BLaER1 (cell line): ENCODE data around the gene ELAVL2.

Experiments
- H3K27ac ChIP-seq: shearing (Covaris generic); formaldehyde crosslinking; 2 replicates; pipeline ENCODE4 v1.8.1; 2022
- H3K27me3 ChIP-seq: shearing (Covaris generic); formaldehyde crosslinking; 2 replicates; pipeline ENCODE4 v1.8.1; 2022
- H3K36me3 ChIP-seq: shearing (Covaris generic); formaldehyde crosslinking; 2 replicates; pipeline ENCODE4 v1.8.1; 2022
- H3K4me1 ChIP-seq: shearing (Covaris generic); formaldehyde crosslinking; 2 replicates; pipeline ENCODE4 v1.8.1; 2022
- H3K4me2 ChIP-seq: shearing (Covaris generic); formaldehyde crosslinking; 2 replicates; pipeline ENCODE4 v1.8.1; 2022
- H3K4me3 ChIP-seq: shearing (Covaris generic); formaldehyde crosslinking; 2 replicates; pipeline ENCODE4 v1.8.1; 2022
- H3K9ac ChIP-seq: shearing (Covaris generic); formaldehyde crosslinking; 2 replicates; pipeline ENCODE4 v1.8.1; 2022
- H3K9me3 ChIP-seq: shearing (Covaris generic); formaldehyde crosslinking; 2 replicates; pipeline ENCODE4 v1.8.1; 2022
- H4K20me1 ChIP-seq: shearing (Covaris generic); formaldehyde crosslinking; 2 replicates; pipeline ENCODE4 v1.8.1; 2022
- Cebpa-rat ChIP-seq: shearing (Covaris generic); IDR thresholded peaks from 2 replicates; pipeline ENCODE4 v1.8.1; 2022

ELAVL2 gene

DNA sequence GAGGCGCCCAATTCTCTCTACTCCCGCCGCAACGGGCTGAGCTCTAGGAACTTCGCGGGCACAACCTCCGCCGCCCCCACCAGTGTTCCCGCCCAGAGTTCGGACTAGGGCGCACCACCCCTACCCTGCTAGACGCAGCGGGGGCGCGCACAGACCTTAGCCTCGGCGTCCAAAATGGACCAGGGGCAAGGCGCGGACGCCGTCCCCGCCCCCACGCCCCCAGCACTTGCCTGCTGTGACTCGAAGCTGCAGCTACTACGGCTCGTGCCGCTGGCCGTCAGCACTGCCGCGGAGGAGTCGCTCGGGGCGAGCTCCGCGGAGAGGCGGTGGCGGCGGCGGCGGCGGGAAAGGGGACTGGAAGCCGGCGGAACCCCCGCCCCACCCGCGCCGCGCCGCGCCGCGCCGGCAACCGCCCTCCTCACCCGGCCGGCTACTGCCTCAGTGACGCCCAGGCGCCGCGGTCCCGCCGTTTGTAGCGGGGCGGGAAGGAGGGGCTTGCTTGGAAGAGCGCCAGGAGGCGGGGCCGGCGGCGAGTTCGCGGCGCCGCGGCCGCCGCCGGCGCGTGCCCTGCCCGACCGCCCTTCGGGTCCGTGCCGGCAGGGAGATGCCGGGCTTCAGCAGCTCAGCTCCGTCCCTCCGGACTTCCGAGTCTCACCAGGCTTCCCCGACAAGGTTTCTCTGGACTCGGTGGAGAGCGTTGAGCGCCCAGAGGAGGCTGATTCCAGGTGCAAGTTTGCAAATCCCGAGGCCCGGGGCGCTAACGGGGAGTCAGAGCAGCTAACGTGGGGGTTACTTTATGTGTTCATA, 4.5 kb downstream of the ELAVL2 start:
- Histone ChIP-seq H3K9me3 (peaks cover 37% of the 10 kb centered on the region), H3K9ac (no peak overlapping the region), H3K27ac (no peak overlapping the region), H3K4me2 (no peak overlapping the region), H3K4me3 (no peak overlapping the region), H3K4me1 (no peaks in the 10 kb centered on the region), H3K27me3 (no peaks in the 10 kb centered on the region), H3K36me3 (no peaks in the 10 kb centered on the region), H4K20me1 (no peaks in the 10 kb centered on the region)
- TF ChIP-seq Cebpa-rat: no peak

DNA sequence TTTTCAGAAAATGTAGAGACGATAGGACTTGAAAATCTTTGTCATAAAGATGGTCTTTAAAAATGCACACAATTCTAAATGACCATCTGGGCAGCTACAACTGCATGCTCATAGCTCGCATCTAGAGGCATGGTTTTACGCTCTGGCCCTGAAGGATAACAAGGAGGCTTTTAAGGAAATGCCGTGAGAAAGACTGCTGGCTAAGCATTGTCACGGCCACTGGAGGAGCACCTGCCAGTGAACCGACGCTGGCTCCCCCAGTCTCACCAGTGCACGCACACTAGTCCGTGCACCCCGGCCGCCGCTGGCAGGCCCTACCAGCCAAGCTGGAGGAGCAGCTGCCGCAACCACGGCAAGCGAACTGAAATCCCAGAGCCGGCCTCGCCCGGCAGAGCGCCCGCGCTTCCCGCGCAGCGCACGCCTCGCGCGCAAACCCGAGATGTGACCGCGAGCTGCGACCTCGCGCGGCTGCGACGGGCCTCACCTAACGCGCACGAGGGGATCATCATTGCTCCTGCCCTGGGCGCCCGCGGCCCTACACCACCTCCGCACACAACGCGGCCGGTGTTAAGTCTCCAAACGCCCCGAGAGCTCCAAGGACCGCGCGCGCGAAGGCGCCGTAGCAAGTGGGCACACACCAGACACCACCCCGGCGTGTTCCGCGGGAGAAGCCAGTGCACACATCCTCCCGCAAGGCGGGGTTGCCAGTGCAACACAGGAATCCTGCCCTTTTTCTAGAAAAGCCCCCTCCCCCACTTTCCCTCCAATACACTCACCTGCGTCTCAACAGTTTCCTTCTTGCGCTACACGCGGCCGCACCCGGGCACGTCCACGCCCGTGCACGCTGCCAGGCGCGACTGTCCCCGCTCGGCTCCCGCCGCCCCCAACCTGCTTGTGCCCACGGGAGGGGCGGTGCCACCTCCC, 5.3 kb downstream of the ELAVL2 start:
- no peaks in the 10 kb centered on the region for H3K36me3 ChIP-seq
- peaks cover 37% of the 10 kb centered on the region for H3K9me3 ChIP-seq
- no peak overlapping the region for H3K27ac ChIP-seq
- TF ChIP-seq Cebpa-rat: no peak
- H3K4me2 ChIP-seq: no peak overlapping the region
- no peaks in the 10 kb centered on the region for H4K20me1 ChIP-seq
- no peaks in the 10 kb centered on the region for H3K4me1 ChIP-seq
- H3K27me3 ChIP-seq: no peaks in the 10 kb centered on the region
- no peak overlapping the region for H3K4me3 ChIP-seq
- H3K9ac ChIP-seq: no peak overlapping the region

DNA sequence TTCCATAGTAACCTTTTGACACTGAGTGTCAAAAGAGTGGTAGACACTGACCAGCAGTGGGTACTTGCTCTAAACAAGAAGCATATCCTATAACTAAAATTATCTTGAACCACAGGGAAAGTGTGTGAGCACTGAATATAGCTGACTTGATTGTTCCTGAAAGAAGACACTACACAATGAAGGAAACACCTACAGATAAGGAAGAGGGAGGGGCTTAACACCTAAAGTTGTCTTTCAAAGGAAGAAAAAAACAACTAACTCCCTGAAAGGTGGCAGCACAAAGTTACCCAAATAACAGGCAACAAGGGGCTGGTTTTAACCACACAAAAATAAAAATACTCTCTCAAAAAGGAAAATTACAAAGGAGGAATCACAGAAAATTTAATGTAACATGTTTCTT, 6.6 kb downstream of the ELAVL2 start:
- Histone ChIP-seq H3K27me3 (no peaks in the 10 kb centered on the region), H3K9ac (no peak overlapping the region), H3K9me3 (peaks cover 37% of the 10 kb centered on the region), H3K36me3 (no peaks in the 10 kb centered on the region), H3K4me3 (no peak overlapping the region), H3K4me1 (no peaks in the 10 kb centered on the region), H3K27ac (no peak overlapping the region), H4K20me1 (no peaks in the 10 kb centered on the region), H3K4me2 (no peak overlapping the region)
- no peak for TF ChIP-seq Cebpa-rat

DNA sequence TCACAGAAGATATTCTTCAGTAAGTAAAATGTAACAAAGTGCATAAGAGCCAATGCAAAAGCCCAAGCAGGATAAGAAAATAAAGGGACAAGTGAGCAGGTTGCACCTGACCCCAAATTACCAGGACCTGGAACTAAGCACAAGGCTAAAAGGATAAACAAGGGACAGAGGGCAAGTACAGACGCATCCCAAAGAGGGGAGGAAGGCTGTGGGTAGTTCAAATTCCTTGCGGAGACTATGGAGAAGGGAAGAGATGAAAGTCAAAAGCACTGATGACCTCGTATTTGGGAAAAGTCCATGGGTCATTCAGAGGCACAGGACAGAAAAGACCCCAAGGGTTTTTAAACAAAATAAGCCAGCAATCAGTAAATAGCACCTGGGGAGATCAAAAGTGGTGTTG, 11.8 kb downstream of the ELAVL2 start:
- H3K4me2 ChIP-seq: no peak overlapping the region
- H3K27ac ChIP-seq: no peak overlapping the region
- no peaks in the 10 kb centered on the region for H4K20me1 ChIP-seq
- H3K9me3 ChIP-seq: no peaks in the 10 kb centered on the region
- H3K36me3 ChIP-seq: no peaks in the 10 kb centered on the region
- no peaks in the 10 kb centered on the region for H3K4me1 ChIP-seq
- no peak for TF ChIP-seq Cebpa-rat
- no peak overlapping the region for H3K4me3 ChIP-seq
- H3K9ac ChIP-seq: no peak overlapping the region
- no peaks in the 10 kb centered on the region for H3K27me3 ChIP-seq

DNA sequence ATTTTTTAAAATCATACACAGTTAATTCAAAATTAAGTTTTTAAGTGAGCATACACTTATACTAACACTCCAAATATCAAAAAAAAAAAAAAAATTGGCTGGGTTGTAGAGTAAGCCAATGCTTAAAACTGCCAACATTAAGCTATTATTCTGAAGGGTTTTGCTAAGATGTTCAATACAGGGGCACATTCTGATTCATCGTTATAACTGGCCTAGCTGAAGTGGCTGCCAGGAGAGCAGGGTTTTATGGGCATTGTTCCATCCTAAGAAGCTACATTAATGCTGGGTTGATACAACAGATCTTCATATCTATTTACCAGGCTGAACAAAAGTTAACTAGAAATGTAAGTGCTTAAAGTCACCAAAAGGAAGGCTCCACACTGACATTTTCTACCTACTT, 13.4 kb downstream of the ELAVL2 start:
- H4K20me1 ChIP-seq: no peaks in the 10 kb centered on the region
- no peak overlapping the region for H3K27ac ChIP-seq
- no peaks in the 10 kb centered on the region for H3K36me3 ChIP-seq
- no peak overlapping the region for H3K4me3 ChIP-seq
- H3K9me3 ChIP-seq: no peaks in the 10 kb centered on the region
- H3K4me1 ChIP-seq: no peaks in the 10 kb centered on the region
- H3K27me3 ChIP-seq: no peaks in the 10 kb centered on the region
- no peak overlapping the region for H3K9ac ChIP-seq
- no peak overlapping the region for H3K4me2 ChIP-seq
- TF ChIP-seq Cebpa-rat: no peak

- Histone ChIP-seq H3K4me1 (no peaks in the 10 kb centered on the region), H3K27ac (no peak overlapping the region), H3K4me2 (no peak overlapping the region), H3K36me3 (no peaks in the 10 kb centered on the region), H3K27me3 (no peaks in the 10 kb centered on the region), H3K9me3 (no peaks in the 10 kb centered on the region), H3K9ac (no peak overlapping the region), H4K20me1 (no peaks in the 10 kb centered on the region), H3K4me3 (no peak overlapping the region)
- TF ChIP-seq Cebpa-rat: no peak
These were observed 14.4 kb downstream of the ELAVL2 start for GRCh38 chr9:23811633-23812032.

DNA sequence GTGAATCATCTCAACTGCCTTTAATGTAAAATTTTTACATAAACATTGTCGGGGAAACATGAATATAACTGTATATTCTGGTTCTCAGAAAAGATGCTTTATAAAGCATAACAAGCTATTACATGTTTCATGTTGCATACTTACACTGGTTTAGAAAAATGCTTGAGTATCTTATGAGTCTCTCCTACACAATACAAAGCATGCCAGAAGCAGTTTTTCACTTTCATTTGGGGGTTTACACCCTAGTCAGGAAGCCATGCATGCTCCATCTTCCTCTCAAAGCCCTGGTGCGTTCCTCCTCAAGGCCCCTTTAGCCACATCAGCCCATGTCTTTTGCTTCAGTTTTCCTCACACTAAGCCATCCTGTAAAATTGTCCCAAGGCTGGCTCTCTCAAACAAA, 22.8 kb downstream of the ELAVL2 start:
- TF ChIP-seq Cebpa-rat: no peak
- no peaks in the 10 kb centered on the region for H3K27me3 ChIP-seq
- H3K27ac ChIP-seq: no peak overlapping the region

GRCh38 chr9:23801523-23801922, 24.5 kb downstream of the ELAVL2 start:
- H3K36me3 ChIP-seq: no peaks in the 10 kb centered on the region
- no peak overlapping the region for H3K9ac ChIP-seq
- no peak for TF ChIP-seq Cebpa-rat

More for the DNA sequence above, 22.8 kb downstream of the ELAVL2 start:
- Histone ChIP-seq H3K36me3 (no peaks in the 10 kb centered on the region), H4K20me1 (no peaks in the 10 kb centered on the region), H3K9ac (no peak overlapping the region), H3K4me3 (no peak overlapping the region), H3K9me3 (no peaks in the 10 kb centered on the region), H3K4me2 (no peak overlapping the region), H3K4me1 (no peaks in the 10 kb centered on the region)

GRCh38 chr9:23799521-23799920, 26.5 kb downstream of the ELAVL2 start:
- H3K27ac ChIP-seq: no peak overlapping the region
- H3K4me3 ChIP-seq: no peak overlapping the region
- no peak overlapping the region for H3K9ac ChIP-seq
- no peaks in the 10 kb centered on the region for H3K4me1 ChIP-seq
- TF ChIP-seq Cebpa-rat: no peak
- no peak overlapping the region for H3K4me2 ChIP-seq
- no peaks in the 10 kb centered on the region for H3K36me3 ChIP-seq
- H4K20me1 ChIP-seq: no peaks in the 10 kb centered on the region
- H3K9me3 ChIP-seq: no peaks in the 10 kb centered on the region
- no peaks in the 10 kb centered on the region for H3K27me3 ChIP-seq

More at GRCh38 chr9:23801523-23801922, 24.5 kb downstream of the ELAVL2 start:
- Histone ChIP-seq H3K4me2 (no peak overlapping the region), H3K27ac (no peak overlapping the region), H3K4me1 (no peaks in the 10 kb centered on the region), H3K9me3 (no peaks in the 10 kb centered on the region), H4K20me1 (no peaks in the 10 kb centered on the region), H3K4me3 (no peak overlapping the region), H3K27me3 (no peaks in the 10 kb centered on the region)

DNA sequence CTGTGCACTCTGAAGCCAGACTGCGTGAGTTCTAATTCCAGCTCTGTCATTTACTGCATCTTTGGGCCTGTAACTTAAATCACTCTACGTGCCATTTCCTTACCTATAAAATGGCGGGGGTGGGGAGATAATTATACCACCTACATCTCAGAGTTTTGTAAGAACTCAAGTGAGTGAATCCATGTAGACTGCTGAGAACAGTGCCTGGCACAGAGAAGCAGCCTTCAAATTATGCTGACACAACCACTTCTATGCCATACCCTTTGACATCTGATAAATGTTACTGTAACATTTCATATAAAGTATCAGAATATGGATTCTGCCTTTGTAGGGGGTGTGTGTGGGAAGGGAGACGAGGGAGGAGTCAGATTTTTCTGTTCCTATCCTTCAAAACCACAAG, 27.7 kb downstream of the ELAVL2 start:
- Histone ChIP-seq H3K36me3 (no peaks in the 10 kb centered on the region), H3K4me1 (no peaks in the 10 kb centered on the region), H3K4me2 (no peak overlapping the region), H3K9me3 (no peaks in the 10 kb centered on the region), H3K27me3 (no peaks in the 10 kb centered on the region), H4K20me1 (no peaks in the 10 kb centered on the region), H3K27ac (no peak overlapping the region), H3K9ac (no peak overlapping the region), H3K4me3 (no peak overlapping the region)
- TF ChIP-seq Cebpa-rat: no peak
